Progenitor cell of endocrine pancreas (in vitro differentiated cells): ENCODE results near the gene DCAF12. TPM values are rescaled to one million over a fixed set of nuclear protein-coding genes. Genes with fewer than 3 reads are reported as not detected.

Experiments
- DNase-seq: peaks from one replicate; pipeline ENCODE4 v3.0.0; 2021; ENCODE audit warnings: low spot score; ENCODE audit not compliant: unreplicated experiment
- H3K27ac Mint-ChIP-seq: 2 replicates; pipeline ENCODE4 v1.8.0; 2021; ENCODE audit warnings: mild to moderate bottlenecking, moderate library complexity, mixed read lengths
- H3K27me3 Mint-ChIP-seq: 2 replicates; pipeline ENCODE4 v1.8.0; 2021; ENCODE audit warnings: mixed read lengths
- H3K36me3 Mint-ChIP-seq: 2 replicates; pipeline ENCODE4 v1.8.0; 2022; ENCODE audit warnings: mixed read lengths; ENCODE audit not compliant: insufficient read depth
- H3K4me1 Mint-ChIP-seq: 2 replicates; pipeline ENCODE4 v1.8.0; 2021; ENCODE audit warnings: low read depth, mixed read lengths
- H3K4me3 Mint-ChIP-seq: 2 replicates; pipeline ENCODE4 v1.8.0; 2021; ENCODE audit warnings: low read depth, mild to moderate bottlenecking, moderate library complexity, mixed read lengths
- H3K9me3 Mint-ChIP-seq: 2 replicates; pipeline ENCODE4 v1.8.0; 2021; ENCODE audit warnings: low read depth, mixed read lengths
- CTCF ChIP-seq: fragments of 200-600 bp; sonication (generic); IDR thresholded peaks from one replicate; pipeline ENCODE4 v1.5.0; 2021; ENCODE audit warnings: antibody characterized with exemption, mild to moderate bottlenecking; ENCODE audit not compliant: unreplicated experiment
- total RNA-seq: library from RNA; stranded (reverse); gene quantifications from 2 replicates; pipeline ENCODE4 v1.2.1, GENCODE V29; 2021

DCAF12 gene
- total RNA-seq, 1 donor from 2014 or later = 48.7 TPM

GRCh38 chr9:34169125-34169524 lies 42.6 kb upstream of the DCAF12 start:
- Mint-ChIP-seq H3K4me1 (peaks cover 4% of the 10 kb centered on the region), H3K36me3 (no peaks in the 10 kb centered on the region), H3K27me3 (no peaks in the 10 kb centered on the region), H3K27ac (no peak overlapping the region), H3K4me3 (no peak overlapping the region), H3K9me3 (no peaks in the 10 kb centered on the region)
- no peak for TF ChIP-seq CTCF
- no peak for DNase-seq

- Mint-ChIP-seq H3K4me3 (no peak overlapping the region), H3K36me3 (no peaks in the 10 kb centered on the region), H3K4me1 (peaks cover 6% of the 10 kb centered on the region), H3K9me3 (no peaks in the 10 kb centered on the region), H3K27ac (no peak overlapping the region), H3K27me3 (no peaks in the 10 kb centered on the region)
- DNase-seq = no peak
- TF ChIP-seq CTCF = no peak
Measured at GRCh38 chr9:34163434-34163833, 36.9 kb upstream of the DCAF12 start.

- H3K27me3 Mint-ChIP-seq = no peaks in the 10 kb centered on the region
- TF ChIP-seq CTCF = no peak
- H3K27ac Mint-ChIP-seq = peak overlapping the region; percentile 65
- H3K36me3 Mint-ChIP-seq = no peaks in the 10 kb centered on the region
- no peaks in the 10 kb centered on the region for H3K9me3 Mint-ChIP-seq
- no peak for DNase-seq
- H3K4me1 Mint-ChIP-seq = peaks cover 10% of the 10 kb centered on the region
- no peak overlapping the region for H3K4me3 Mint-ChIP-seq
Measured at GRCh38 chr9:34158362-34158869, 31.9 kb upstream of the DCAF12 start.

GRCh38 chr9:34157898-34158297 lies 31.4 kb upstream of the DCAF12 start:
- peaks cover 10% of the 10 kb centered on the region for H3K4me1 Mint-ChIP-seq
- H3K27ac Mint-ChIP-seq = peak overlapping the region; percentile 65
- TF ChIP-seq CTCF = no peak
- H3K27me3 Mint-ChIP-seq = no peaks in the 10 kb centered on the region
- H3K9me3 Mint-ChIP-seq = no peaks in the 10 kb centered on the region
- no peaks in the 10 kb centered on the region for H3K36me3 Mint-ChIP-seq
- H3K4me3 Mint-ChIP-seq = no peak overlapping the region
- no peak for DNase-seq

- Mint-ChIP-seq H3K9me3 (no peaks in the 10 kb centered on the region), H3K27me3 (no peaks in the 10 kb centered on the region), H3K27ac (no peak overlapping the region), H3K36me3 (no peaks in the 10 kb centered on the region), H3K4me3 (no peak overlapping the region), H3K4me1 (peaks cover 10% of the 10 kb centered on the region)
- no peak for DNase-seq
- TF ChIP-seq CTCF = no peak
Measured at GRCh38 chr9:34157318-34157717, 30.8 kb upstream of the DCAF12 start.
